ENCODE data around the gene SNAPC4. TPM values are rescaled to one million over a fixed set of nuclear protein-coding genes. Genes with fewer than 3 reads are reported as not detected.
A peak's percentile ranks its signal among the peaks of the same experiment; 100 is the strongest.

The SNAPC4 gene
- total and polyA plus RNA-seq, 2 of the 8 experiments (the other 6 are each of a cell fraction or from before 2014, with no cell fraction given) = 6.9 to 18.1 TPM

DNA sequence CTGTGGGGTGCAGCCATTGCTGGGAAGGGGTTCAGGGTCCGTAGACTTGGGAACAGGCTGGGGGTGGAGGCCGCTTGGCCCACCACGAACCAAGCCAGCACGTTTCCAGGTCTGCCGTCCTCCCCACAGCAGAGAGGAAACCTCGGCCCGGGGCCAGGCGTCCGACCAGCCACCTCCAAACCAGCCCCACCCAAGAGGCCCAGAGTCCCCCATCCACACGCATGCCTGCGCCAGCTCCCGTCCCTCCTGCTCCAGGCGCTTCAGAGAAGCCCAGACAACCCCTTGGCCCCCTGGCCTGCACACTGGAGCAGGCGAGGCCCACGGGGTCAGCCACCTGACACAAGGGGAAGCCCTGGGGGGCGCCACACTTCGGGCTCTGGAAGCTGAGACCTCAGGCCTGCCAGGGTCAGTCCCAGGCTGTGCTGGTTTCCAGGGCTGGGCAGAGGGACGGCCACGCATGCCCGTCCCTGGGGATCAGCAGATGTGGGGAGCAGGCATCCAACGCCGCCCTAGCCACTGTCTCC lies 42.7 kb downstream of the SNAPC4 start:
- no peak for FAIRE-seq
- H3K79me2 ChIP-seq (ENCODE audit: control insufficient read depth in 1 of 2, insufficient read depth in 2 of 2, low read length in 2 of 2) = no peaks in the 10 kb centered on the region
- H3K9ac ChIP-seq (replicated peaks in 1 of 4; ENCODE audit: extremely low read depth in 1 of 4, low read depth in 3 of 4, low read length in 3 of 4) = no peak overlapping the region
- no peak for DNase-seq (ENCODE audit: low read depth in 1 of 2, low spot score in 2 of 2)
- POLR2A ChIA-PET (ENCODE audit: partially characterized antibody) = interaction anchor here (2.1 to 15.8 kb wide), 3 partner anchors 11 to 17 kb away, joined by 8 to 137 read pairs (median 10); partner anchors contain the start of gene CARD9
- no peak overlapping the region for H3K4me2 ChIP-seq (ENCODE audit: insufficient read depth in 1 of 2, low read depth in 2 of 2, low read length in 2 of 2)
- H2BK15ac ChIP-seq (ENCODE audit: low read length) = no peak overlapping the region
- no peak overlapping the region for H2BK5ac ChIP-seq (ENCODE audit: low read depth, low read length)
- H3K27me3 ChIP-seq (replicated peaks in 1 of 4; ENCODE audit: control insufficient read depth in 3 of 4, extremely low read depth in 1 of 4, insufficient read depth in 3 of 4, low read length in 3 of 4) = no peaks in the 10 kb centered on the region; a peak in 2 of 7 replicates
- no peak overlapping the region for H3K23ac ChIP-seq (ENCODE audit: insufficient read length)
- H3K36me3 ChIP-seq (ENCODE audit: control insufficient read depth in 2 of 4, insufficient read depth in 4 of 4, low read length in 3 of 4) = no peaks in the 10 kb centered on the region; a peak in 1 of 8 replicates
- TF ChIP-seq ASH2L (IDR thresholded peaks at IDR 0.05; ENCODE audit: low read length) (no peak), POLR2A (IDR thresholded peaks at IDR 0.05; ENCODE audit: control extremely low read depth in 1 of 2, low read depth in 2 of 2, low read length in 2 of 2) (0 out of 3 replicates have a peak, but pooled peaks of 1 of the 2 experiments have one; percentile 2)
- H4K20me1 ChIP-seq (replicated peaks in 1 of 2; ENCODE audit: control insufficient read depth in 1 of 2, insufficient read depth in 2 of 2, low read length in 2 of 2) = peaks cover under 1 to 3% of the 10 kb centered on the region in 2 experiments
- no peak overlapping the region for H2AFZ ChIP-seq (ENCODE audit: low read length)
- H2BK20ac ChIP-seq (ENCODE audit: low read length) = no peak overlapping the region
- H2AK5ac ChIP-seq (ENCODE audit: low read depth, low read length) = no peak overlapping the region
- no peak overlapping the region for H3K27ac ChIP-seq (ENCODE audit: low read depth, low read length)
- no peak overlapping the region for H3K56ac ChIP-seq (replicated peaks; ENCODE audit: insufficient read length, low read depth, low read length)
- H3K4me3 ChIP-seq (ENCODE audit: extremely low read depth in 1 of 4, insufficient read depth in 2 of 4, low read depth in 3 of 4, low read length in 4 of 4) = no peak overlapping the region
- CTCF ChIA-PET (ENCODE audit: partially characterized antibody) = interaction anchor here (1.2 to 1.6 kb wide), 2 partner anchors 11 to 32 kb away, joined by 3 to 5 read pairs; no protein-coding TSS in a partner anchor
- no peak overlapping the region for H2BK12ac ChIP-seq (ENCODE audit: low read depth, low read length)
- WGBS, 2 experiments (ENCODE audit: extremely low coverage in 1 of 2, insufficient coverage in 1 of 2, insufficient read length in 1 of 2, insufficient replicate concordance in 2 of 2, low coverage in 1 of 2, low lambda C conversion rate in 2 of 2, missing lambda C conversion rate in 1 of 2) = 87% methylated on average over 16 of the region's 22 CpGs; no CpG with 5 or more reads in 1 of the 2 experiments
- H4K91ac ChIP-seq (replicated peaks; ENCODE audit: insufficient read length, low read length) = no peak overlapping the region
- H4K5ac ChIP-seq (ENCODE audit: insufficient read length, low read depth, low read length) = no peak overlapping the region
- 0 out of 2 replicates have a peak overlapping the region, but pooled peaks have one; percentile 25 for H4K8ac ChIP-seq (ENCODE audit: extremely low read depth, insufficient read depth, low read length)
- no peak overlapping the region for H3K4ac ChIP-seq (replicated peaks; ENCODE audit: insufficient read length, low read depth, low read length)
- no peak overlapping the region for H2BK120ac ChIP-seq (replicated peaks; ENCODE audit: low read depth, low read length)
- H3K18ac ChIP-seq (ENCODE audit: extremely low read depth, low read length) = no peak overlapping the region
- H3K79me1 ChIP-seq (ENCODE audit: low read depth, low read length) = no peaks in the 10 kb centered on the region; the same call in 1 of the 2 replicates
- no peaks in the 10 kb centered on the region for H3K9me3 ChIP-seq (ENCODE audit: insufficient read depth in 2 of 2, low read depth in 1 of 2, low read length in 1 of 2)
- H3K23me2 ChIP-seq (ENCODE audit: low read depth, low read length) = no peaks in the 10 kb centered on the region
- H3K14ac ChIP-seq (ENCODE audit: insufficient read length) = no peak overlapping the region
- no peaks in the 10 kb centered on the region for H3K4me1 ChIP-seq (replicated peaks in 1 of 4; ENCODE audit: control insufficient read depth in 3 of 4, insufficient read depth in 4 of 4, low read length in 3 of 4)
